ENCODE measurements around the gene SPATA31E1. TPM values are rescaled to one million over a fixed set of nuclear protein-coding genes. Genes with fewer than 3 reads are reported as not detected.

SPATA31E1 gene
- total RNA-seq, 1 donor from 2014 or later, result not detected

GRCh38 chr9:87889882-87890252, 7.2 kb downstream of the SPATA31E1 start:
- DNase-seq (ENCODE audit: low spot score in 2 of 2), result no peak
- H3K27ac ChIP-seq, result no peak overlapping the region
- no peak for TF ChIP-seq CTCF (IDR thresholded peaks at IDR 0.05)

GRCh38 chr9:87890837-87891236, 8.2 kb downstream of the SPATA31E1 start:
- no peak overlapping the region for H3K27ac ChIP-seq
- H3K9me3 ChIP-seq, result no peaks in the 10 kb centered on the region
- no peaks in the 10 kb centered on the region for H3K27me3 ChIP-seq
- no peak for DNase-seq (ENCODE audit: low spot score in 2 of 2)
- H3K4me1 ChIP-seq, result no peaks in the 10 kb centered on the region
- intact Hi-C loops (cut with DNase I), result no loop called here
- H3K36me3 ChIP-seq, result no peaks in the 10 kb centered on the region
- H3K4me3 ChIP-seq, result no peak overlapping the region
- TF ChIP-seq CTCF (IDR thresholded peaks at IDR 0.05), result no peak

More at GRCh38 chr9:87889882-87890252, 7.2 kb downstream of the SPATA31E1 start:
- Histone ChIP-seq H3K36me3 (no peaks in the 10 kb centered on the region), H3K4me1 (no peaks in the 10 kb centered on the region), H3K4me3 (no peak overlapping the region), H3K9me3 (no peaks in the 10 kb centered on the region), H3K27me3 (no peaks in the 10 kb centered on the region)
- intact Hi-C loops (cut with DNase I), result no loop called here

GRCh38 chr9:87891754-87892153, 9.1 kb downstream of the SPATA31E1 start:
- TF ChIP-seq CTCF (IDR thresholded peaks at IDR 0.05), result no peak
- no peaks in the 10 kb centered on the region for H3K9me3 ChIP-seq
- H3K36me3 ChIP-seq, result no peaks in the 10 kb centered on the region
- DNase-seq (ENCODE audit: low spot score in 2 of 2), result no peak
- no peak overlapping the region for H3K4me3 ChIP-seq
- no peaks in the 10 kb centered on the region for H3K4me1 ChIP-seq
- intact Hi-C loops (cut with DNase I), result no loop called here
- H3K27ac ChIP-seq, result no peak overlapping the region
- H3K27me3 ChIP-seq, result no peaks in the 10 kb centered on the region

GRCh38 chr9:87892956-87893355, 10.3 kb downstream of the SPATA31E1 start:
- no peaks in the 10 kb centered on the region for H3K4me1 ChIP-seq
- H3K27me3 ChIP-seq, result no peaks in the 10 kb centered on the region
- H3K36me3 ChIP-seq, result no peaks in the 10 kb centered on the region
- no peaks in the 10 kb centered on the region for H3K9me3 ChIP-seq
- intact Hi-C loops (cut with DNase I), result no loop called here
- no peak for TF ChIP-seq CTCF (IDR thresholded peaks at IDR 0.05)
- H3K4me3 ChIP-seq, result no peak overlapping the region
- no peak overlapping the region for H3K27ac ChIP-seq
- no peak for DNase-seq (ENCODE audit: low spot score in 2 of 2)

- Histone ChIP-seq H3K27me3 (no peaks in the 10 kb centered on the region), H3K9me3 (no peaks in the 10 kb centered on the region), H3K36me3 (no peaks in the 10 kb centered on the region), H3K27ac (no peak overlapping the region), H3K4me1 (no peaks in the 10 kb centered on the region), H3K4me3 (no peak overlapping the region)
- intact Hi-C loops (cut with DNase I), result no loop called here
- TF ChIP-seq CTCF (IDR thresholded peaks at IDR 0.05), result no peak
- no peak for DNase-seq (ENCODE audit: low spot score in 2 of 2)
Observed at GRCh38 chr9:87894998-87895625, 12.4 kb downstream of the SPATA31E1 start.

GRCh38 chr9:87896891-87897290, 14.2 kb downstream of the SPATA31E1 start:
- intact Hi-C loops (cut with DNase I), result no loop called here
- Histone ChIP-seq H3K9me3 (no peaks in the 10 kb centered on the region), H3K27ac (no peak overlapping the region), H3K36me3 (no peaks in the 10 kb centered on the region), H3K27me3 (no peaks in the 10 kb centered on the region), H3K4me3 (no peak overlapping the region), H3K4me1 (no peaks in the 10 kb centered on the region)
- TF ChIP-seq CTCF (IDR thresholded peaks at IDR 0.05), result no peak
- DNase-seq (ENCODE audit: low spot score in 2 of 2), result no peak
